ENCODE data around the gene MBNL1. TPM values are rescaled to one million over a fixed set of nuclear protein-coding genes. Genes with fewer than 3 reads are reported as not detected.

Gene MBNL1
- total RNA-seq, 6 donors from 2014 or later = 231 to 506 (median 357) TPM

DNA sequence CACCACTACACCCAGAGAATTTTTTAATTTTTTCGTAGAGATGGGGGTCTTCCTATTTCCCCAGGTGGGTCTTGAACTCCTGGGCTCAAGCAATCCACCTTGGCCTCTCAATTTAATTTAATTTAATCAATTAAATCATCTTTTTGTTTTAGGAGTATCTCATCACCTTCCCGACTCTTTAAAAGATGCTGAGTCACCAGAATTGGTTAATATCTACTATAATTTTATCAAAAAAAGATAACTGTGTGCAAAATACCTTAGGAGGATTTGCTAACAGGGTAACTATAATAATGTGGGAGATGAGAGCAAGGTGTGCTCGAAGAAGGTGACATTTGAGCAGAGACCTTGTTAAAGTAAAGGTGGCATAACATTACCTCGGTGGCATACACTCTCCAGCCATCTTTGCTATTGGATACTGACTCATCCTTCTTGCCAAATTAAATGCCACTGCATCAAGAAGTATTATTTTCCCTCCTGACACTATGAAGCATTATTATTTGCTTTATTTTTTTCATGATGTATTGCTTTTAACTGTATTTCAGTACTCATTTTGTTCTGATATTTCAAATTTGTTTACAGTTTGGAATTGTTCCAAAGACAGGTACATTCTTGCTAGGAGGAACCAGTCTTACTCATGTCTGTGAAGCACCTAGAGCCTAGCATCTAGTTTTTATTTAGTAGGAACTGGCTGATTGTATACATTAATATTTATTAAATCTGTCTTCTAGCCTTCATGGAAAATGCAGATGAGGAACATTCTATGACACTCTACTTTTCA lies 200.7 kb downstream of the MBNL1 start:
- H3K36me3 ChIP-seq = peaks cover 0 to 20% (median 0%) of the 10 kb centered on the region in 4 donors
- ATAC-seq (ENCODE audit: low FRiP score in 2 of 2) (no peak), DNase-seq (no peak)
- H3K4me3 ChIP-seq = no peak overlapping the region
- 86 to 88% methylated on average over 4 of the region's 4 CpGs for WGBS, 2 donors
- H3K27me3 ChIP-seq = no peaks in the 10 kb centered on the region
- H3K4me1 ChIP-seq = peaks cover 0 to 5% (median 2%) of the 10 kb centered on the region in 4 donors
- H3K27ac ChIP-seq = no peak overlapping the region
- H3K9me3 ChIP-seq = no peaks in the 10 kb centered on the region
- TF ChIP-seq CTCF (IDR thresholded peaks at IDR 0.05) = no peak
- no peak for TF ChIP-seq POLR2AphosphoS5 (IDR thresholded peaks at IDR 0.05)
- no peak for TF ChIP-seq POLR2A (IDR thresholded peaks at IDR 0.05)
- TF ChIP-seq EP300 (IDR thresholded peaks at IDR 0.05) = no peak

- no peak overlapping the region for H3K4me3 ChIP-seq
- DNase-seq (no peak), ATAC-seq (ENCODE audit: low FRiP score in 2 of 2) (no peak)
- WGBS, 2 donors = 91% methylated on average over 4 of the region's 4 CpGs
- peaks cover 0 to 5% (median 2%) of the 10 kb centered on the region in 4 donors for H3K4me1 ChIP-seq
- no peak for TF ChIP-seq EP300 (IDR thresholded peaks at IDR 0.05)
- TF ChIP-seq CTCF (IDR thresholded peaks at IDR 0.05) = no peak
- TF ChIP-seq POLR2A (IDR thresholded peaks at IDR 0.05) = no peak
- H3K9me3 ChIP-seq = no peaks in the 10 kb centered on the region
- no peak overlapping the region for H3K27ac ChIP-seq
- H3K27me3 ChIP-seq = no peaks in the 10 kb centered on the region
- H3K36me3 ChIP-seq = peaks cover 0 to 13% (median 0%) of the 10 kb centered on the region in 4 donors
Observed at GRCh38 chr3:152470095-152470494, 201.4 kb downstream of the MBNL1 start.

DNA sequence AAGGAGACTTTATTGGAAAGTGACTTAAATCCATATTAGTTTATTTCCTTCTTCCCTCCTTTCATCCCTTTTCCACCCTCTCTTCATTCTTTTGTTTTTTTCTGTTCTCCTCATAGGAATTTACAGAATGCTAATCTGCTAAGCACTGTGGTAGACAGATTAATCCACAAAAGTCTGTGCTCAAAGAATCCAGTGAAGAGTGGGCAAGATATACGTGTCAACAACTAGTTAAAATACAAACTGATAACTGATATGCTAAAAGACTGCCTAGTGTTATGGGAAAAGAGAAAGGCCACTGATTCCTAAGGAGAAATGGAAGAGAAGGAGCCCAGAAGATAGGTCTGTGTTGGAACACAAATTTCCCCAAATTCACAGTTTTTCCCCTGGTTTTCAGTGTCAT lies 202.2 kb downstream of the MBNL1 start:
- H3K27ac ChIP-seq = no peak overlapping the region
- H3K4me3 ChIP-seq = no peak overlapping the region
- 81 to 84% methylated on average over 1 of the region's 1 CpG for WGBS, 2 donors
- H3K9me3 ChIP-seq = no peaks in the 10 kb centered on the region
- H3K27me3 ChIP-seq = no peaks in the 10 kb centered on the region
- TF ChIP-seq CTCF (IDR thresholded peaks at IDR 0.05) = no peak
- TF ChIP-seq POLR2A (IDR thresholded peaks at IDR 0.05) = no peak
- TF ChIP-seq POLR2AphosphoS5 (IDR thresholded peaks at IDR 0.05) = no peak
- TF ChIP-seq EP300 (IDR thresholded peaks at IDR 0.05) = no peak
- H3K36me3 ChIP-seq = peaks cover 0 to 5% (median 0%) of the 10 kb centered on the region in 4 donors
- peaks cover 0 to 5% (median 0%) of the 10 kb centered on the region in 4 donors for H3K4me1 ChIP-seq
- DNase-seq (no peak), ATAC-seq (ENCODE audit: low FRiP score in 2 of 2) (no peak)

GRCh38 chr3:152471814-152472671 lies 203.3 kb downstream of the MBNL1 start:
- Histone ChIP-seq H3K4me1 (peaks cover 0 to 5% (median 0%) of the 10 kb centered on the region in 4 donors), H3K27me3 (no peaks in the 10 kb centered on the region), H3K27ac (peak overlapping the region in 2 of 4 donors; percentile 28 to 36), H3K4me3 (peak overlapping the region in 3 of 4 donors; percentile 9 to 34 (median 22)), H3K36me3 (no peaks in the 10 kb centered on the region), H3K9me3 (no peaks in the 10 kb centered on the region)
- TF ChIP-seq EP300 (IDR thresholded peaks at IDR 0.05) = no peak
- TF ChIP-seq POLR2A (IDR thresholded peaks at IDR 0.05) = no peak
- peak; percentile 52 to 72 (median 65) for TF ChIP-seq CTCF (IDR thresholded peaks at IDR 0.05)
- TF ChIP-seq POLR2AphosphoS5 (IDR thresholded peaks at IDR 0.05) = no peak
- 32 to 34% methylated on average over 15 of the region's 15 CpGs for WGBS, 2 donors
- DNase-seq = peak in 1 of 2 donors; percentile 55
- ATAC-seq (ENCODE audit: low FRiP score in 2 of 2) = peak in 1 of 2 donors; percentile 91

All from upper lobe of left lung (tissue), 6 donors.